Upper lobe of right lung (tissue), 1 donor: ENCODE results near the gene KRTAP20-4. TPM values are rescaled to one million over a fixed set of nuclear protein-coding genes. Genes with fewer than 3 reads are reported as not detected.

Experiments used
- ATAC-seq: fragments of 200-7000 bp; cut with Tn5 transposase; one replicate; pipeline ENCODE4 v1.9.1; 2020; ENCODE audit warnings: mild to moderate bottlenecking, moderate library complexity
- DNase-seq: peaks from one replicate; pipeline ENCODE4 v3.0.0-alpha.2; 2020
- H3K27ac ChIP-seq: fragments of 200-600 bp; one replicate; pipeline ENCODE4 v1.8.0; 2022
- H3K27me3 ChIP-seq: fragments of 200-600 bp; one replicate; pipeline ENCODE4 v1.8.0; 2022; ENCODE audit warnings: mild to moderate bottlenecking
- H3K36me3 ChIP-seq: fragments of 200-600 bp; one replicate; pipeline ENCODE4 v1.8.0; 2022
- H3K4me1 ChIP-seq: fragments of 200-600 bp; one replicate; pipeline ENCODE4 v1.8.0; 2022
- H3K4me3 ChIP-seq: fragments of 200-600 bp; one replicate; pipeline ENCODE4 v1.8.0; 2022; ENCODE audit warnings: mild to moderate bottlenecking
- H3K9me3 ChIP-seq: fragments of 200-600 bp; one replicate; pipeline ENCODE4 v1.8.0; 2022
- CTCF ChIP-seq: fragments of 200-600 bp; IDR thresholded peaks from one replicate; pipeline ENCODE4 v1.8.0; 2022; ENCODE audit warnings: antibody characterized with exemption
- intact Hi-C: fragments of 100-400 bp; cut with DNase I; formaldehyde crosslinking; loops from one replicate; pipeline ENCODE4 v1.11.0; 2022
- long read RNA-seq: library from polyadenylated mRNA; unstranded; transcript quantifications from one replicate; pipeline ENCODE4 v2.0.0, GENCODE V29; 2021
- total RNA-seq: library from RNA; stranded (reverse); fragmentation: NEBNext Ultra II Directional; extraction: Animal tissue kit (Norgen Biotek cat#: 25700); gene quantifications from one replicate; pipeline ENCODE4 v1.2.1, GENCODE V29; 2021
- donor health status: DM: no; HTN: yes; CAD: no; lungs with severe emphysema.

The KRTAP20-4 gene
- total RNA-seq = not detected
- long read RNA-seq = 0 reads

DNA sequence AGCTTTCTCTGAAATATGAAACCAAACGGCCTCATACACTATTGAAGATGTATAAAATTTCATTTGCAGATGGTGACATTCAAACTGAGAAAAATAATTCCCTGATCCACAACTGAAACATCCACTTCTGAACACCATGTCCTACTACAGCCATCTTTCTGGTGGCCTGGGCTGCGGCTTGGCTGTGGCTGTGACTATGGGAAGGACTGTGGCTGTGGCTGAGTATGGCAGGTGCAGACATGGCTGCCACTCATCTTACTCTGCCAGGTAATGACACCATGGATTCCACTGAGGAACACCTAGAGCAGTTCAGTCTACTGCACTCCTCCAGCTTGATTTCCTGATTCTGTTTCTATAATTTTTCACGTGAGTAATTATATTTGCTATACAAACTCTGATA is at the start of gene KRTAP20-4:
TSS of gene KRTAP20-4 (plus strand) at position 106 of the 400 bp plus-strand sequence.
- intact Hi-C loops = no loop called here
- Histone ChIP-seq H3K4me3 (no peak within 1 kb of the TSS), H3K4me1 (no peaks in the 10 kb centered on the region), H3K27me3 (no peaks in the 10 kb centered on the region), H3K27ac (no peak within 1 kb of the TSS), H3K36me3 (no peaks in the 10 kb centered on the region), H3K9me3 (no peaks in the 10 kb centered on the region)
- TF ChIP-seq CTCF = no peak
- ATAC-seq (no peak), DNase-seq (no peak)

DNA sequence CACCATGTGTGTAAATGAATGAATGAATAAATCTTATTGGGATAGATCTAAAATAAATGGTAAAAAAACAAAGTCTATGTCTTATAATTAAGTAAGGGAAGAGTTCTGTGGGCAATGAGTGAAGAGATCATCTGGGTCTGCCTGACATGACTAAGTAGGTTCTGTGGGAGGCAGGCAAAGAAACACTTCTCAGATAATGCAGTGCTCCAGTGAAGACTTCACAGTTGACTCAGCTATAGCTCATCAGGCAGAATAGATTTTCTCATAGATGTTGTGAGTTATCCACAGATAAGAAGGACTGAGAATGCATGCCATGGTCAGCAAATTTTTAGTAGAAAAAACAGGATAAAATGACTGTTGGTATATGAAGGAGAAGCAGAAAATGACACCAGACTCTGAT is 42.7 kb upstream of the KRTAP20-4 start:
- H3K4me3 ChIP-seq = no peak overlapping the region
- no peaks in the 10 kb centered on the region for H3K27me3 ChIP-seq
- intact Hi-C loops = no loop called here
- no peaks in the 10 kb centered on the region for H3K9me3 ChIP-seq
- no peak overlapping the region for H3K27ac ChIP-seq
- no peak for TF ChIP-seq CTCF
- ATAC-seq (no peak), DNase-seq (no peak)
- no peaks in the 10 kb centered on the region for H3K4me1 ChIP-seq
- no peaks in the 10 kb centered on the region for H3K36me3 ChIP-seq

GRCh38 chr21:30579346-30579745 is 41.1 kb upstream of the KRTAP20-4 start:
- no peak overlapping the region for H3K4me3 ChIP-seq
- no peak overlapping the region for H3K27ac ChIP-seq
- ATAC-seq (no peak), DNase-seq (no peak)
- H3K36me3 ChIP-seq = no peaks in the 10 kb centered on the region
- TF ChIP-seq CTCF = no peak
- H3K27me3 ChIP-seq = no peaks in the 10 kb centered on the region
- no peaks in the 10 kb centered on the region for H3K4me1 ChIP-seq
- intact Hi-C loops = no loop called here
- H3K9me3 ChIP-seq = no peaks in the 10 kb centered on the region

DNA sequence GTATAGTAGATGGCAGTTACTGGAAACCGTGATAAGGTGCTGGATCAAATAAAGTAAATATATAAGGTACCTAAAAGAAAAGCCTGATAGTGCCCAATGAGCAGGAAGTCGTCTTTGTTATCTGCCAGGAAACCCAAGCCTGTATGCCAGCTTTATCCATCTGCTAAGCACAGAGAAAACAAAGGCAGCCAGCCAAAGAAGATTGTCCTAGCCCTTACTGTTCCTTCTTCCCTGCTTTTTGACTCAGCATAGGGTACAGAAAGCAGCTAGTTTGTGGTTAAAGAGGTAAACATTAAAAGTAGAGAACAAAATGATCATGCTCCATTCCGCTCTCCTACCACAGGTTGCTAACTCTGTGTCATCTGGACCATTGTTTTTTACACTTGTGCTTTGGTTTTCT is 40.3 kb upstream of the KRTAP20-4 start:
- ATAC-seq (no peak), DNase-seq (no peak)
- no peaks in the 10 kb centered on the region for H3K36me3 ChIP-seq
- intact Hi-C loops = no loop called here
- no peak overlapping the region for H3K4me3 ChIP-seq
- no peaks in the 10 kb centered on the region for H3K9me3 ChIP-seq
- H3K27ac ChIP-seq = no peak overlapping the region
- no peaks in the 10 kb centered on the region for H3K27me3 ChIP-seq
- no peaks in the 10 kb centered on the region for H3K4me1 ChIP-seq
- no peak for TF ChIP-seq CTCF

GRCh38 chr21:30582870-30583269 is 37.6 kb upstream of the KRTAP20-4 start:
- no peak for ATAC-seq
- no peaks in the 10 kb centered on the region for H3K27me3 ChIP-seq
- no peaks in the 10 kb centered on the region for H3K9me3 ChIP-seq
- H3K27ac ChIP-seq = no peak overlapping the region
- H3K4me1 ChIP-seq = no peaks in the 10 kb centered on the region
- intact Hi-C loops = no loop called here
- no peaks in the 10 kb centered on the region for H3K36me3 ChIP-seq
- TF ChIP-seq CTCF = no peak
- no peak for DNase-seq
- no peak overlapping the region for H3K4me3 ChIP-seq

DNA sequence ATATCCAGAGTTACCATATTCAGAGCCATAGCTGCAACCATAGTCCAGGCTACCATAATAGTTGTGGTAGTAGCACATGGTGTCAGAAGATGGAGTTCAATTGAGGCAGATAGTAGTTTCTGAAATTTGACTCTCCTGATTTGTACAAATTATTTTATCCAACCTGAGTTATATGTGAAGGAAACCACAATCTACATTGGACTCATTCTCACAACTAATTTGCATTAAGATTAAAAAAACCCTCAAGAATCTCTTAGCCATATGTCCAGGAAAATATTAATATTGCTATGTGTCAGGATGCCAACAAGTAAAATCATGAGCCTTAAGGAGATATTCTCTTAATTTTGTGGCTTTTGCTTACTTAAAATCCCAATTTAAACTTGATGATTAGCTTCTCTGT is 30.1 kb upstream of the KRTAP20-4 start, which contains the start of gene KRTAP22-2:
TSS of gene KRTAP22-2 (minus strand) at position 101 of the 400 bp plus-strand sequence.
- DNase-seq = no peak
- no peak for TF ChIP-seq CTCF
- Histone ChIP-seq H3K4me3 (no peak within 1 kb of the TSS), H3K27ac (no peak within 1 kb of the TSS), H3K27me3 (no peaks in the 10 kb centered on the region), H3K9me3 (no peaks in the 10 kb centered on the region), H3K36me3 (no peaks in the 10 kb centered on the region), H3K4me1 (no peaks in the 10 kb centered on the region)
- intact Hi-C loops = no loop called here
- ATAC-seq = no peak
